ENCODE data around the gene PACSIN2.
A peak's percentile ranks its signal among the peaks of the same experiment; 100 is the strongest.
"Not testable (repeated sequence)": the region's sequence is repeated elsewhere in the genome, so short reads cannot be mapped to it uniquely, and the experiment has no call there.

The PACSIN2 gene

GRCh38 chr22:43011079-43011478 is 3.9 kb downstream of the PACSIN2 start:
- no peak for DNase-seq (ENCODE audit: low read depth)

GRCh38 chr22:43009444-43009843 is 5.5 kb downstream of the PACSIN2 start:
- no peak for DNase-seq (ENCODE audit: low read depth)

GRCh38 chr22:43008921-43009320 is 6.0 kb downstream of the PACSIN2 start:
- no peak for DNase-seq (ENCODE audit: low read depth)

GRCh38 chr22:43008509-43008908 is 6.4 kb downstream of the PACSIN2 start:
- no peak for DNase-seq (ENCODE audit: low read depth)

- DNase-seq (ENCODE audit: low read depth), result no peak
Observed at GRCh38 chr22:43007519-43008102, 7.3 kb downstream of the PACSIN2 start.

- DNase-seq (ENCODE audit: low read depth), result no peak
Observed at GRCh38 chr22:43006753-43007152, 8.2 kb downstream of the PACSIN2 start.

- no peak for DNase-seq (ENCODE audit: low read depth)
Observed at GRCh38 chr22:43006016-43006505, 8.9 kb downstream of the PACSIN2 start.

- DNase-seq (ENCODE audit: low read depth), result no peak
Observed at GRCh38 chr22:43005106-43005505, 9.8 kb downstream of the PACSIN2 start.

GRCh38 chr22:43004362-43005035 is 10.4 kb downstream of the PACSIN2 start:
- DNase-seq (ENCODE audit: low read depth), result no peak

- DNase-seq (ENCODE audit: low read depth), result no peak
Observed at GRCh38 chr22:43002202-43002586, 12.8 kb downstream of the PACSIN2 start.

GRCh38 chr22:43001271-43002201 is 13.4 kb downstream of the PACSIN2 start:
- DNase-seq (ENCODE audit: low read depth), result no peak

GRCh38 chr22:43000441-43001175 is 14.3 kb downstream of the PACSIN2 start:
- peak; percentile 13 for DNase-seq (ENCODE audit: low read depth)

- no peak for DNase-seq (ENCODE audit: low read depth)
Observed at GRCh38 chr22:42997582-42998090, 17.3 kb downstream of the PACSIN2 start.

GRCh38 chr22:42996646-42997365 is 18.1 kb downstream of the PACSIN2 start:
- DNase-seq (ENCODE audit: low read depth), result no peak

- DNase-seq (ENCODE audit: low read depth), result not testable (repeated sequence)
Observed at GRCh38 chr22:42995654-42996053, 19.3 kb downstream of the PACSIN2 start.

- DNase-seq (ENCODE audit: low read depth), result no peak
Observed at GRCh38 chr22:42994917-42995562, 19.9 kb downstream of the PACSIN2 start.

- no peak for DNase-seq (ENCODE audit: low read depth)
Observed at GRCh38 chr22:42994276-42994916, 20.6 kb downstream of the PACSIN2 start.

- DNase-seq (ENCODE audit: low read depth), result no peak
Observed at GRCh38 chr22:42993651-42994275, 21.2 kb downstream of the PACSIN2 start.

- no peak for DNase-seq (ENCODE audit: low read depth)
Observed at GRCh38 chr22:42992886-42993479, 22.0 kb downstream of the PACSIN2 start.

Measured in activated T-helper 9 cell treated with anti-CD3 and anti-CD28 coated beads, Interleukin-2, amount 50 U/mL, for 16 hours (primary cell).